SU-DHL-6 (cell line): ENCODE data around the gene ACOT6.

Source experiments
- CTCF ChIP-seq: fragments of 200-600 bp; sonication (generic); IDR thresholded peaks from one replicate; pipeline ENCODE4 v1.5.1; 2017; ENCODE audit warnings: antibody characterized with exemption, mild to moderate bottlenecking, low read length, moderate library complexity; ENCODE audit not compliant: insufficient read depth, poor library complexity, severe bottlenecking
- EZH2phosphoT487 ChIP-seq: fragments of 200-600 bp; sonication (generic), shearing (Covaris generic); conservative IDR thresholded peaks from 2 replicates; pipeline ENCODE4 v1.6.1; 2018; ENCODE audit warnings: mild to moderate bottlenecking, antibody characterized with exemption, low read length, moderate library complexity, mixed read lengths

- no peak for TF ChIP-seq CTCF
- no peak for TF ChIP-seq EZH2phosphoT487
Observed at GRCh38 chr14:73613419-73613963, 1.2 kb downstream of the ACOT6 start.
